Activated CD4-positive, alpha-beta T cell treated with anti-CD3 and anti-CD28 coated beads for 48 hours (primary cell): Measurements from ENCODE around the gene RASSF10.

Experiments used
- DNase-seq: peaks from one replicate; pipeline ENCODE4 v3.0.0-alpha.2; 2020

Gene RASSF10

DNA sequence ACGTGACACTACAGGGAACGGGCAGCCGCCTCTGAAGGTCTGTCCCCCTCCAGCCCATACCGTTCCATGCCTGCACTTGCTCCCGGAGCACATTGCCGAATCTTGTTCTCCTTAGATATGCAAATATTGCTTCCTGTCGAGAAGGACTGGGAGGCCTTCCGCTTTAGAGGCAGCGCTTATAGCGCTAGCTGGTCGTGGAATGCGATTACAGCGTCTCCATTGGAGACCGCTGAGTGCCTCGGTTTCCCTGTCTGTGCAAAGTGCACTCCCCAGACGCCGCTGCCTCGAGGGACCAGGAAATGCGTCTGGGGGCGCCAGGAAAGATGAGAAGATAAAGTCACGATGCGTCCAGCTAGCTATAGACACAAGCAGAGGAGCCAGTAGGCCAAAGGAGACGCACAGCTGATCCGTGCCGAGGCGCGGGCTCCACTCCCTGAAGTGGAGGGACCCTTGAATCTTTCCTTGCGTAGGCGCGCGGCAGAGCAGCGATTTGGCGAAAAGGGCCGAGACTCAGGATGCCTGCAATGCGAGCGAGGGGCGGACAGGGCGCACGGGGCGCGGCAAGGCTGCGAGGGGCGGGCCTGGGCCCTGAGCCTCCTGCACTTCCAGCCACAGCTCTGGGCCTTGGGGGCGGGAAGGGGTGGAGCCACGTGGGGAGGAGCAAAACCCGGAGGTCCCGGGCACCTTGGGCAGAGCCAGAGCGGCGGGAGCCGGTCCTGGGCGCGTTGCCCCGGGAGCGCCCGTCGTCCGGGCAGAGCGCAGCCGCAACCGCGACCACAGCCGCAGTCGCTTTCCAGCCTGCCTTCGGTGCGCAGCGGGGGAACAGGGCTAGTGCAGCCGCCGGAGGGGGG is at the start of gene RASSF10:
TSS of gene RASSF10 (plus strand) at position 692 of the 851 bp plus-strand sequence. CDS start 261 bp downstream, outside the sequence.
- DNase-seq: peak; percentile 40

DNA sequence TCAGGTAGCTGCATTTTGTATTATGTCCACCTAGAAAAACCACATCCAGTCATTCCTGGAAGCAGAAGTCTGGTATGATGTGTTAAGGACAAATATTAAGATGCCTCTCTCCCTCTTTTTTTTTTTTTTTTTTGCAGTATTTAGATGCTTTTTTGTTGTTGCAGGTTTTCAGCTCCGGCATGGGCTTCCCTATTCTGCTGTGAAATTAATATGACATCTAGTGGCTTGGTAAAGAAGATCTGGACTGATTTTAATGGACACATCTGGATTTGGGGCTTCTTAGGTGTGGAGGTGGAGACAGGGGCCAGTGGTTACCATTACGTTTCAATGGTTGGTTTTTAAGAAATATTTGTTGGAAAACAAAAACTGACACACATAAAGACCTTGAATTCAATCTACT is 47.5 kb upstream of the RASSF10 start:
- no peak for DNase-seq

DNA sequence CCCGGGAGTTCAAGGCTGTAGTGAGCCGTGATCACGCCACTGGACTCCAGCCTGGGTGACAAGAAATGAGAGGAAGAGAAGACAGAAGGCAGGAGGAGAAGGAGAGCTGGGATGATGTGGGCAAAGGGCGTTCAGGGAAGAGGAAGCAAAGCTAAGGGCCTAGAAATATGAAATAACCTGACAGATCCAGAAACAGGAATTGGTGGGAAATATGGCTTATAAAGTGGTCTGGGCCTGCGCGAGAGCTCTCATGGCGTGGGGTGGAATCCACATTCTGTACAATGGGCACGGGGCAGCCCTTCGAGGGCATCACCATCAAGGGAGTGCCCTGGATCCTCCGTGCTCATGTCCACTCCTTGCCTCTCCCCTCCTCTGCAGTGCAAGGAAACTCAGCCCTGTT is 46.8 kb upstream of the RASSF10 start:
- no peak for DNase-seq

DNA sequence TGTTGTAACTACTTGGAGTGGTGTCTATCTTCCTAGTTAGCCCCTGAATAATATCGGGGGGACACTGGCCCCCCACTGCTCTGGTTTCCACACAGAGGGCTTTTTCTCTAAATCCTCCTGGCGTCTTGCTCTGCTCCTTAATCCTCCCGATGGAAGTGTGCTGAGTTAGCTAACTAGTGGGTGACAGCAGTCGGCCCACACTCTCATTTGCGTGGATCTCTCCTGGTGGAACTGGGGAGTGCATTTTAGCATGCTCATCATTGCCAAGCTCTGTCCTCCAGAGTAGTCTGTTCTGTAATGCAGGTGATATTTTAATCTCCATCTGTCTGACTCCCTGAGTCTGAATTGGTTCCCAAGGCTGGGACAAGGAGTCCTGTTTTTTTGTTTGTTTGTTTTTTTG is 46.1 kb upstream of the RASSF10 start:
- DNase-seq: no peak

DNA sequence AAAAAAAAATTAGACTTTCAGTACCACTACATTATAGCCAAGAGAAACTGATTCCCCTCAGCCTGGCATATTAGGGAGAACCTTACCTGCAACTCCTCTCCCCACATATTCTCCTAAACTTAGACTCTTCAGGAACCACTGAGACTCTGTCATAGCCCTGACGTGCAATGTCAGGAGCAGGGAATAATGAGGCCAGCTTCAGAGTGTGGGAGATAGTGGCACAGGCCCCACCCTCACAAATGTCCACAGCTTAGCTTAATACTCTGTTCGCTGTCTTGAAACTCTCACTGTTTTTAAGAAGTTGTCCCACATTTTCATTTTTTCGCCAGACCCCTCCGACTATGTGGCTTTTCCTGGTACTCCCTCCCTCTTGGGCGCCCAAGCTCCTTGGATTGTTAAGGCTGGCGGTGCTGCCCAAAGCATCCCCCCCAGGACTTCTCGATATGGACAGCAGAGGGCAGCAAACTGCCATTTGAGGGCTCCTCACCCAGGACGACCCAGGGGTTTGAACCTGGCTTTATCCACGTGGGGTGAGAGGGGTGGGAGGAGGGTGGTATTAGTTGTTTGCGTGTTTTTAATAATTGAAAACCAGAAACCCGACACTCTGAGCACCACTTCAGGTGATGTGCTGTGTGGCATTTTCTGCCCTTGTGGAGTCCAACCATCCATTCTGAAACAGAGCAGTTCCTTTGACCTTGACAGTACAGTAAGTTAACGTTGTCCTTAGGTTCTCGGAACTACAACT is 45.2 kb upstream of the RASSF10 start:
- DNase-seq: peak; percentile 75

DNA sequence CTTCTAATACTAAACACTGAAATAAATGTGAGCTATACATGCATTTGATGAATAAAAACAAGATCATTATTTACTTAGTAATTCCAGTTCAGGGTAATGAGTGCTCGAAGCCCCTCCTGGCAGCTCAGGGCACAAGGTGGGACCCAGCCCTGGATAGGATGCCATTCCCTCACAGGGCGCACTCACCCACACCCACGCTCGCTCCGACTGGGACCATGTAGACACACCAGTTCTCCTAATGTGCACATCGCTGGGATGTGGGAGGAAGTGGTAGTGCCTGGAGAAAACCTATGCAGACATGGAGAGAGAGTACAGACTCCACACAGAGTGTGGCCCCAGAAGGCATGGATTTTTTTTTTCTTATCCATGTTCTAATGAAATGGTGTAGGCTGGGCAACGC is 44.5 kb upstream of the RASSF10 start:
- no peak for DNase-seq

DNA sequence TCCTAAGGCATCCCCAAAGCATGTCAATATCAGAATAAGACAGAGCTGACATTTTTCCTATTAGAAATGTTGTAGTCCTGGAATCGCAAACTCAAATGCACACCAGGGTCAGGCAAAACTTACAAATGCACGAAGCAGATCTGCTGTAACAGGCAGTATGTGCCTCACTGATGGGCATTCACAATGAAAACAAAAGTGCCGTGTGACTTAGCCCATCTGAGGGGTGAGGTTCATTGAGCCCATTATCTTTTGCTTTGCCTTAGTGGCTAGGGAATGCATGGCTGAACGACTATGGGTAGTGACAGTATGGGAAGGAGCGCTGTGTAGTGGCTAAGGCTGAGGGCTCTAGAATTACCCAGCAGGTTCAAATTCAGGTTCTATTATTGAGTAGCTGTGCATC is 43.1 kb upstream of the RASSF10 start:
- DNase-seq: no peak

DNA sequence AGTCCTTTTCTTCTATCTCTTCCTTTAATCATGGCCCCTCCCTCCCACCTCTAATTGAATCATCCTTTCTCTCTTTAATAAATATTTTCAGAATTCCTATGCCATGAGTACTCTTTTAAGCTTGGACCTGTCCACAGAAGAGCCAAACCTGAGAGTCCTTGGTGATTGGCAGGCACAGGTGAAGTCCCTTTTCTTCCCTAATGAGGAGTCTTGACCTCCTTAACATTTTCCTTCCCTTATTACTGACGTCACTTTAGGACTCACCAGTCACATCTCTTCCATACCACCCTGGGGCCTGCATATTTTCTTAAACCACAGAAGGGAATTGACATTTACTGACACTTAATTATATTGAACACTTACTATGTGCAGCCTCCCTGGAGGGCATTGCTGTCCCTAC is 41.0 kb upstream of the RASSF10 start:
- no peak for DNase-seq

DNA sequence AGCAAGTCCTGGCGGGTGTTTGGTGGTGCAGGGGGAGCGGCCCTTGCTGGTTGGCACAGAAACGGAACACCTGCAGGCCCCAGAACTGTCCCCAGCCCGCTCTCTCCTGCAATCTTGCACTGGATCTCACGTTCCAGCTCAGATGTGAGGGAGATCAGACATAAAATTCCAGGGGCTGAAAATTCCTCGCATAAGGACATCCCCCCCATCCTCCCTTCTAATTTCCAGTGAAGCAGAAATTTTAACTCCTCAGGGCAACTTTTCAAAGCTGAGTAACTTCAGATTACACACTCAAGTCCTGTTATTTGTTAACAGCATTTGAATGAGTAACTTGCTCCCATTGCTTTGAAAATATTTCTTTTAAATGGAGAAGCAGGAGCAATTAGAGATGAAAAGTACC is 40.3 kb upstream of the RASSF10 start:
- no peak for DNase-seq

DNA sequence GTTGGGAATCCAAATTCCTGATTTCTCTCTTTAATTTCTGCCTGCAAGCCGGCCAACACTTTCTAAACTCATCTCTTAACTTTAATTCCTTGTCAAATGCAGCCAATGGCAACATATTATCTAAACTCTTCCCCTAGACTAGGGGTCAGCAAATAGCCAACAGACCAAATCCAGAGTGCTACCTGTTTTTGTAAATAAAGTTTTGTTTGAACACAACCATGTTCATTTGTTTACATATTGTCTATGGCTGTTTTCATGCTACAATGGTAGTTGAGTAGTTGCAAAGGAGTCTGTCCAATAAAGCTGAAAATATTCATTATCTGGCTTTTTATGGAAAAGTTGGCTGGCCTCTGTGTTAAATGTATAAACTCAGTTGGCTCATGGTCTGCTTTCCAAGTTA is 37.2 kb upstream of the RASSF10 start:
- DNase-seq: no peak

DNA sequence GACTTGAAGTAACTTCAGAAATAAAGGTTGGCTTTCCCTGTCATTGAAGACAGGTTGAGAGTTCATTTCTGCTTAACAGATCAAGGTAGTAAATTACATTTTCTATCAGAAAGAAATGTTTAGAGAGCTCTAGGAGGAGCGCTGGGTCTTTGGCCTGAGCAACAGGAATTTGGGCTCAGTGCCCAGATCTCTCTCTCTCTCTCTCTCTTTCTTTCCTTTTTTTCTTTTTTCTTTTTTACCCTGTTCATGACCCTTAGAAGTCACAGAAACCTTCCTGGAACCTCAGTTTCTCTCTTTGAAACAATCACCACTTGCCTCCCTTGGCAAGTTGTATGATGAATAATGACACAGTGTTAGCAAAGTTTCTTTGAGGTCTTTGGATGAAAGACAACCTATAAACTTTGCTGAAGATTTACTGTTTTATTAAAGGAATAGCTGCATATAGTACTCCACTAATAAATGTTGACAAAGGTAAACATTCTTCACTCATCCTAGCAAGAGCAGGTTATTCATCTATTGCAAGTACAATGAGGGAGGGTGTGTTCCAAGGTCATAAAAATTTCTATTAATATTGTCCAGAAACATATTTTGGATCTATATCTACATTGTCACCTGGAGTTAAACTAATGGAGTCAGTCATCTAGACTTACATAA is 35.5 kb upstream of the RASSF10 start:
- DNase-seq: no peak

DNA sequence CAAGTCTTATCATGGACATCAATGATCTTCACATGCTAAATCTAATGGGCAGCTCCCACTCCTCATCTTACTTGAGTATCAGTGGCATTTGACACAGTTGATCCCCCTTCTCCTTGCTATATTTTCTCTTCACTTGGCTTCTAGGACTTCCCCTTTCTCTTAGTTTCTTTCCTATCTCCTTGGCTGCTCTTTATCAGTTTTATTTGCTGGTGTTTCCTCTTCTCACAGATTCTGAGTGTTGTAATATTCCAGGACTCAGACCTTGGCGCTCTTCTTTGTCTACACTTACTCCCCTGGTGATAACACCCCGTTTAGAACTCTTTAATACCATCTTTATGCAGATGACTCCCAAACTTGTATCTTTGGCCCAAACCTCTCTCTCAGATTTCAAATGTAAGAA is 33.9 kb upstream of the RASSF10 start:
- DNase-seq: no peak

DNA sequence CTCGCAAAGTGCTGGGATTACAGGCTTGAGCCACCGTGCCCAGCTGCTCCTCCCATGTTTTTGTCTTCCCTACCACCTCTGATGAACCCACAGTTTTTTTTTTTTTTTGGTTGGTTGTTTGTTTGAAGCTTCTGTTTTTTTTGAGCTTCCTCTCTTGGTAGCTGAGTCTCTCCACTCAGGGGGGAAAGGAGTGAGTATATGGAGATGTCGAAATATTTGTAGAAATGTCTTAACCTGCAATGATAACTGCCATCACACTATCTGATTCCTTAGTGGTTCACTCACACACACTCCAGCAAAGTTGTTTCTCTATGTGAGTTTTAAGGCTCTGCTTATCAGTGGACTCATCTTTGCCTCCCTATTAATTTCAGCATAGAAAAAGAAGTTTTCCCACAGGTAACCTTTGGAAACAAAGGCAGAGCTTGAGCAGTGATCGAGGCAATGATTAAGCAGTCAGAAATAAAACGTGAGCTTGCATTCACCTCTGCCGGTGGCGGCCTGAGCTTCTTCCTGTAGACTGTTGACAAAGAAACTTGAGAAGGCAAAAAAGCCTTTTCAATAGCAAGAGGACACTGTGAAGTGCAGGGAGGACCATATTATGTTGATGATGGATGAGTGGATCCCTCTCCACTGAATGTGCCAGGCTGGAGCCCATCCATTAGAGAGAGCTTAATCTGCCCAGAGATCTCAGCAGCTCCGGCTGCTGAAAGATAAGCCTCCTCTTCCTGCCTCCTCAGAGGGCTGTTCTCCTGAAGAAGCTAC is 29.0 kb upstream of the RASSF10 start:
- no peak for DNase-seq

DNA sequence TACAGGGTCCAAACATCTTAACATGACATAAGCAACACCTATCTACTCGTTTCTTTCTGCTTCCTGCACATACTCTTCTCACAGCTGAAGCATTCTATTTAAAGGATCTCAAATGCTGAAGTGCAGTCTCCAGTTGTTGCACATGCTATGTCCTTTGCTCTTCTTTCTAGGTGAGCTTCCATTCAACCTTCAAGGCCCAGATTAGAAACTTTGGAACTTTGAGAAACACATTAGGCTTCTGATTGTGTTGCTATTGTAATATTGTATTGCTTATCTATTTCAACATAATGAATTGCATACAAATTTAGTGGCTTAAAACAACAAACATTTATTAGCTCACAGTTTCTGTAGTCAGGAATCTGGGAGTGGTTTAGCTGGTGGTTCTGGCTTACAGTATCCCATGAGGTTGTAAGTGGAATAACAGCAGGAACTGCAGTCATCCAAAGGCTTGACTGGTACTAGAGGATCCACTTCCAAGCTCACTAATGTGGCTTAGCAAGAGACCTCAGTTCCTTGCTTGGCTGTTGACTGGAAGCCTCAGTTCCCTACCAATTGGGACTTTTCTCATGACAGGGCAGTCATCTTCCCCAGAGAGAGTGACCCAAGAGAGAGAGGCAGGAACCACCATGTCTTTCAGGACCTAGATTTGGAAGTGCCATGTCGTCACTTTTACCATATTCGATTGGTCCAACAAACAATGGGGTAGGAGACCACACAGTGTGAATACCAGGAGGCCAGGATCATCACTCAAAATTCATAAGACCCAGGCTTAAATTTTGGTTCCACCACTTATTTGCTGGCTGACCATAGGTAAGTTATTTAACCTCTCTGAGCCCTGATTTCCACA is 27.2 kb upstream of the RASSF10 start:
- no peak for DNase-seq

DNA sequence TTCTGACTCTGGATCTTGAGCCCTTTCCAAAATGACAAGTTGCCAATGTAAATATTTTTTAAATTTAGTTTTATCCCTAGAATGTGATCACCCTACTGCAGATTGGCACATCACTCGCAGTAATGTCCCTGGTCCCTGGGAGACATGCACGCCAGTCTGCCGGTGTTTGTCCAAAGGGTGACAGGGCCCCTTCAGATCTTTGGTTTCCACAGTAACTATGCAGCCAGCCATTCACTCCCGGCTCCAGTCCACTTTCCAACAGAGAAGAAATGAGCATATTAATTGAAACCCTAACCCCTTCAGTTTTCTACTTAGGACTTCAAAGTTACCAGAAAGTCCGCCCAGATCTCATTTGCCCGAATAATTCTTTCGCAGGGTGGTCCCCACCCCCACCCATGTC is 25.8 kb upstream of the RASSF10 start:
- no peak for DNase-seq

DNA sequence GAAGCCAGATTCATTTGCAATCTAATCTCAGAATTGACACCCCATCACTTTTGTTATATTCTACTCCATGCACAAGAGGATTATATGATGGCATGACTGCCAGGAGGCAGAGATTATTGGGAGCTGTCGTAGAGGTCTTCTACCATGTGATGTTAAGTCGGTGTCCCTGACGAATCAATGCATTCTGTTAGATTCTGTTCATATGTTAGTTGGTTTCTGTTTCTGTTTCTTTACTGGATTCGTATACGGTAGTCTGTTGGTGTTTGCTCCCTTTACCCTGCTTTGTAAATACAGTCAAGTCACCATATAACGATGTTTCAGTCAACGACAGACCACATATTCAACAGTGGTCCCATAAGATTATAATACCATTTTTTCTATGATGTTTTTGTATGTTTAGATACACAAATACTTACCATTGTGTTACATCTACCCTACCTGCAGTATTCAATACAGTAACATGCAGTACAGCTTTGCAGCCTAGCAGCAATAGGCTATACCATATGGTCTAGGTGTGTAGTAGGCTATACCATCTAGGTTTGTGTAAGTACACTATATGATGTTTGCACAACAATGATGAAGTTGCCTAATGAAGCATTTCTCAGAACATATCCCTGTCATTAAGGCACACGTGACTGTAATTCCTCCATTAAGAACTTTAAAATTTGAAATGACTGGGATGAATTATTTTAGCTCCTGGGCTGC is 22.8 kb upstream of the RASSF10 start:
- no peak for DNase-seq

DNA sequence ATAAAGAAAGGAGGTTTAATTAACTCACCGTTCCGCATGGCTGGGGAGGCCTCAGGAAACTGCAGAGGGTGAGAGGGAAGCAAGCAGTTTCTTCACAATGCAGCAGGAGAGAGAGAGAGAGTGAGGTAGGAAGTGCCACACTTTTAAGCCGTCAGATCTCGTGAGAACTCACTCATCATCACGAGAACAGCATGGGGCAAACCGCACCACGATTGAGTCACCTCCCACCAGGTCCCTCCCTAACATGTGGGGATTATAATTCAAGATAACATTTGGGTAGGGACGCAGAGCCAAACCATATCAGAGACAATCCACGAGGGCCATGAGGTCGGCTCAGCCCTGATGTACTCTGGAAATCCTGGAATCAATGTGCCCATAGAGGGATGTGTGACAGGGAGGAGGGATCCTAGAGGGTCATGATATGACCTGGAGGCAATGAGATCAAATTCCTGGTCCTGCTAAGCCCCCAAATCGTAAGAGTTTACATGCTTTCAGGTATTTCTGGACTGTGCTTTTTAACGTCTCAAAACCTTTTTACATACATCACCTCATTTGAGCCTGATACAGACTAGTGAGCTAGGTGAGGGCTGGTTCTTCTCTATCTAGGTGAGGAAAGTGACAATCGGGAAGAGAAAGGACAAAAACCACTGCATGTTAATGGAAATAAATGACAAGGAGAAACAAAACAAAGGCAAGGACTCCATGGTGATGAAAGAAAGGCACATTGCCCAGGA is 19.5 kb upstream of the RASSF10 start:
- peak; percentile 16 for DNase-seq

DNA sequence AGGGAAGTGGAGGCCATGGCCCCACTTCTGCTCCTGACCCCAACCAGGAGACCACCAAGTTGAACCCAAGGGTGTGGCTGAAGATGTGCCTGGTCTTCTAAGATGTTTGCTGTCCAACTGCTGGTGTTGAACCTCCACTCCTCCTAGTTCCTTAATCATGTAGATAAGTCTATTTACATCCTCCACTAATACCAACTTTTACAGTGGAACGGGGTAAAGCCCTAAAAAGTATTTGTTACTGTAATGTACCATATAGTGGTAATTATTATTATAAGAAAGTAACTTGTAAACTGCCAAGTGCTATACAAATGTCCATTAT is 19.0 kb upstream of the RASSF10 start:
- DNase-seq: no peak

DNA sequence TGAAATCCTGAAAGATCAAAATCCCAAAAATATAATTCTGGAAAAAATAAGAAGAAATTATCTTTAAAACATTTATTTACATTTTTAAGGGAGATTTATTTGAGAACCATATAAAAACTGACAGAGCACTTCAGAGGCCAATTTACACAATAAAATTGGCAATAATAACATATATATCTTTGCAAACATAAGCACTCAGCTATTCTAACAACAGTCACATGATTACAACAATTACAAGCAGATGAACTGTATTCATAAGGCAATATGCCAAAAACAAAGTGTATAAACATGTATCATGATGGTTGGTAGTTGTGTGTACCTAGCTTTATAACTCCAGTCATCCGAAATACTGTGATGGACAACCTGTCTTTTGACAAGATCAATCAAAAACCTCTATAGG is 17.7 kb upstream of the RASSF10 start:
- DNase-seq: no peak

DNA sequence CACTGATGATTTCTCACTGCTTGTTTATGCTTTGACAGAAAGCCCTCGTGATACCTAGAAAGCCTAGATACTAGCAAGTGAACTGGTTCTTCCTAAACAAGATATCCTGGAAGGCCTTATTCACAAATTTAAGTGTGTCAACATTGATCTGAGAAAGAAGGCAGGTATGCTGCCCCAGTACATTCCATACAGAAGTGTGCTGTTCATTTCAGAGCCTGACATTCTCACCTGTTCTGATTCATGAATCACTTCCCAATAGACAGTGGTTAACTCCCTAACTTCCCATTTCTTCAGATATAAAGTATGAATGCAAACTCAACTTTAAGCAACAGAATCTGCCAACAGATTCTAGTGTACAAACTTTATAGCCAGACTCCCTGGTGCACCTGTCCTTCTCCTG is 15.5 kb upstream of the RASSF10 start:
- DNase-seq: no peak

DNA sequence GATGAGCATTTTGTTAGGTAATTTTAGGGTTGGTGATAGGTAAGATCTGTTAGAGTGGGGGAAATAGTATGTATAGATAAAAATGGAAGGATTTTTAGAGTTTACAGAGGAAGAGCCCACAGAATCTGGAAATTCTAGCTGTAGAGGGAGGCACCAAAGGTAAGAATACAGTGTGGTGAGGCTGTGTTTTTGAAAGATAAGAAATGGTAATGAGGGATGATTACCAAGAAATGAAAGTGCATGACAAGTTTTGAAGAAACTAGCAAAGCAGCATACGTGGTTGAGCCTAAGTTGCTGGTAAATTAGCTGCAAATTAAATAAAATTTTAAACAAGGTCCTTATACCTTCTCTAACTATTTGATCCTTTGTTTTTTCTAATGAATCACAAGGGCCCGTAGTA is 14.6 kb upstream of the RASSF10 start:
- DNase-seq: no peak
